Stimulated activated CD8-positive, alpha-beta memory T cell treated with anti-CD3 and anti-CD28 coated beads, Interleukin-4, amount 100 ng/mL, for 1 hour (primary cell): ENCODE data around the gene UHRF2.

Experiments
- DNase-seq, 2 donors: peaks; one replicate each; pipeline ENCODE4 v3.0.0-alpha.2; 2020; ENCODE audit warnings: low read depth in 2 of 2, low spot score in 1 of 2

The UHRF2 gene

DNA sequence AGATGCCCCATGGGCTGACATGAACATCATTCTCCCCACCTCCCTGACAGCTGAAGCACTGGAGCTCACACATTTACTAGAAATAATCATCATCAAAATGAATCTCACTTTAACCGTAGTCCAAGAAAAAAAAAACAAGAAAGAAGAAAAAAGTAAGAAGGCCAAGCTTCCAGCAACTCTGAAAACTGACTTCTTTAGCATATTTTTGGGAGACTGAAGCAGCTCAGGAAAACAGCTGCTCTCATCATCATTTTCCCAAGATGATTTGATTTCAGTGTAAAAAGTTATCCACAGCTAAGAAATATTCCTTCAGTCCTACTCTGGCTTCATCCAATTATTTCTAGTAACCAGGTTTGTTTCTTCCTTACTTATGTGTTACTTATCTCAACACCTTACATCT lies 140.9 kb downstream of the UHRF2 start:
- no peak for DNase-seq
